Esophagus mucosa (tissue), 1 donor: ENCODE results near the gene FAM181B. TPM values are rescaled to one million over a fixed set of nuclear protein-coding genes. Genes with fewer than 3 reads are reported as not detected.
"Not testable (repeated sequence)": the region's sequence is repeated elsewhere in the genome, so short reads cannot be mapped to it uniquely, and the experiment has no call there.

ENCODE experiments used
- ATAC-seq: fragments of 200-7000 bp; cut with Tn5 transposase; one replicate; pipeline ENCODE4 v1.9.1; 2020
- total RNA-seq: library from RNA; stranded (reverse); gene quantifications from one replicate; pipeline ENCODE4 v1.2.4, GENCODE V29; 2023
- donor health status: DM: yes; HTN: yes; CAD: no.

Gene FAM181B
- total RNA-seq, 1 donor from 2014 or later, result 0.28 TPM

DNA sequence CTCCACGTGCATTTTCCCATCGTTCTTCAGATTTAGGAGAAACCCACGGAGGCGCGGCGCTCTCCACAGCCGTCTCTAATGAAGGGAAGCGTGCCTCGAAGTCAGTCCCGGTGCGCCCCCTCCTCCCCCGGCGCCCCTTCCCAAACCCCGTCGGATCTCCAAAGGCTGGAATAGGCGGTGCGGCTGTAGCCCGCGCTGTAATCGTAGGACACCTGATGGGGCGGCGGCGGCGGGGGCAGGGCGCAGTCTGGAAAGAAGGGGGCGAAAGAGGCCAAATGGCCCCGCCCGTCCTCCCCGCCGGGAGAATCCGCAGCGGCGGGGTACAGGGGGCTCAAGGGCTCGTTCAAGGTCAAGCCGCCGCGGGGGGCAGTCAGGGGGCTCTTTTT, 1.3 kb downstream of the FAM181B start:
- ATAC-seq, result no peak

DNA sequence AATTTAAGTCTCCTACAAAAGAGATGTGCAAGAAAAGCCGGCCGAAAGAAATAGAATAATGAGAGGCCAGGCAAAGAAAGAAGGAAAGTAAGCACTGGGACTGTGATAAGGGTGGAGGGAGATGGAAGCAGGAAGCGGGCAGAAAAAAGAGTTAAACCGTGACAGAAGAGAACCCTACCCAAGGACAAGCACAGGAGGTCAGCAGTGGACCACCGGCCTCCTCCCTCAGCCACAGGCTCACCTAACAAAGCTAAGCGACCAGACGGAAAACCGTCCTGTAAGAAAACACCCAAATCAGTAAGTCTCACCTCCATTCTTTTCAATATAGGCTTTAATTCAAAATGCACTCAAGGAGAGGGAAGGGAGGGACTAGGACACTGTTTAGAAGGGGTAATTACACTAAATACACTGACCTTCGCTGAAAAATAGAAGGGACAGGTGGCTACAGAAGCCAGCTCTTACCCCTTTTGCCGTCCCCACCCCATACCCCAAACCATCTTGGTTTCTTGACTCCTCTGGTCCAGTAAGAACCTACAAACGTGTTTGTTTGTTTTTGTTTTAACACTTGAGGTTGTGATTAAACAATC, 1.9 kb downstream of the FAM181B start:
- ATAC-seq, result no peak

GRCh38 chr11:82730754-82731153, 2.9 kb downstream of the FAM181B start:
- ATAC-seq, result no peak

- ATAC-seq, result peak; percentile 80
Observed at GRCh38 chr11:82730286-82730685, 3.4 kb downstream of the FAM181B start.

GRCh38 chr11:82724026-82724425, 9.6 kb downstream of the FAM181B start:
- no peak for ATAC-seq

- ATAC-seq, result no peak
Observed at GRCh38 chr11:82722231-82722630, 11.4 kb downstream of the FAM181B start.

GRCh38 chr11:82720267-82721065, 13.2 kb downstream of the FAM181B start:
- peak; percentile 39 for ATAC-seq

DNA sequence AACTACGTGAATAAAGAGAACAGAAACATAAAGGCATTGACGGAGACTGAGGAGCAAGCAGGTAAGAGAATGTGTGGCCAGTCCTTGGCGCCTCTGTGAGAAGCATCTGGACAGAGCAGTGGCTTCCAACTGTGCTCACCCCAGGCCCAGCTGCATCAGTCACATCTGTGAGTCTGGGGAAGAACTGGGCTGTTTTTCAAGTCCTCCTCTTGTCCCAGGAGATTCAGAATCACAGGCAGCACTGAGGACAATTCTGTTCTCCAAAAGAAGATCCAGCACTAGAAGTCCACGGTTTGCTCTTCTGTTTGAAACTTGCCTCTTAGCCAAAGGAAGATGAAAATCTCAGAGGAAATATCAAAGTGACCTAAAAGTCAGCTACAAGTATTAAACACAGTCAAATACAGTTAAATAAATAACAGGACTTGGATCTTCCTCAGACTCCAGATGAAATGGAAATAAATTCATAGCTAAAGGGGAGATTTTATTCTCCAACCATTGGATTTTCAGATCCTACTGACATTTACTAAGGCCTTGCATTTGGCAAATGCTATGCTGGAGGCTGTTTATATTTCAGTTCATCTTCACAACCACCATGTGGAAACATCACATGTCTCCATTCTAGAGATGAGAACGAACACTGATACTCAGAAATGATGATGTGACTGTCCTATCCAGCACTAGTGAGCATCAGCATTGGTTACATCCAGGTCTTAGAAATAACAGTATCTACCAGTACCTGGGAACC, 14.1 kb downstream of the FAM181B start:
- ATAC-seq, result no peak

DNA sequence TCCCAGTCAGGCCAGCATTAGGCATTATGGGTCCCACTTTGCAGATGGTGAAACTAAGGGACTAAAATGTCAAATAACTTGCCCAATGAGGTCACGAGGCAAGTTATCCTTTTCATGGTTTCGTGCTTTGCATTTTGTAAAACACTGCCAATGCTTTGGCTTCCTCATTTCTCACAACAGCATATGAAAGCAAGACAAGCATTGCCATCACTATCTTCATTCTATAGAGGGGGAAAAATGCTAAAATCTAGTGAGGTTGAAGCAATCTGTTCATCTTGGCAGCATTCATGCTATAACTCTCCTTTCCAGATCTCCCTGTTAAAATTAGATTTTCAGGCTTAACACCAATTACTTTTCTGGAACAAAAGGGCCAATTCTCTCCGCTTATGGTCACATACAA, 14.8 kb downstream of the FAM181B start:
- ATAC-seq, result no peak

DNA sequence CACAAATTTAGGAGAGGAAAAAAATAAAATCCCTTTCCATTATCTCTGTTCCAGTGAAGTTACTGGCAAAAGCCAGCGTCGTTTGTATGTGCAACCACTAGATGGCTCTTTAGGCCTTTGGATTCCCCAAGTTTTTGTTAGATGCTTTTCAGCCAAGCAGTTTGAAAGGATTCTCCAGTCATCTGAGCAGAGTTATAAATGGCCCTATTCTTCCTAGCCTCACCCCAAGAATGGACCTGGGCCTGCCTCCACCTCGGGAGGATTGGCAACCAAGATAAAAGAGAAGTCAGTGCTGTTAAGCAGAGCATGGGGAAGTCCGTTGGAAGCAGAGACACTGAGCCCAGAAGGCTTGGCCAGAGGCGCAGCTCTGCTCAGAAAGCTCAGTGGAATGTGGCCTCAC, 15.4 kb downstream of the FAM181B start:
- peak; percentile 59 for ATAC-seq

- no peak for ATAC-seq
Observed at GRCh38 chr11:82714346-82715174, 19.1 kb downstream of the FAM181B start.

DNA sequence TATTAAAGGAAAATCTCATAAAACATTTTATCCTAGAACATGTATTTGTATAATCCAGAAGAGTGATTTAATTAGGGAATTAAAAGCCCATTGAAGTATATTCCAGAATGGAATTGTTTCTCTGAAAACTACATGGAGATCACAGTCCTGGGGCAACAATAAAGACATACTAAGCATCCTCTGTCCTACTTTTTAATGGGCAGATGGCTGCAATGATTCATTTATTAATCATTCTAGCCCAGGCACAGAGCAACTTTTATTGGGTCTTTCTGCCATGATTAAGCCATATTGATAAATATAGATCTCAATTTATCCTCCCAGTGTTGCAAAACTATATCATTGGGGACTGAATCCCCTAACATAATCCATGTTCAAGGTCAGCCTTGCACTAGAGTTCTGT, 22.0 kb downstream of the FAM181B start:
- no peak for ATAC-seq

DNA sequence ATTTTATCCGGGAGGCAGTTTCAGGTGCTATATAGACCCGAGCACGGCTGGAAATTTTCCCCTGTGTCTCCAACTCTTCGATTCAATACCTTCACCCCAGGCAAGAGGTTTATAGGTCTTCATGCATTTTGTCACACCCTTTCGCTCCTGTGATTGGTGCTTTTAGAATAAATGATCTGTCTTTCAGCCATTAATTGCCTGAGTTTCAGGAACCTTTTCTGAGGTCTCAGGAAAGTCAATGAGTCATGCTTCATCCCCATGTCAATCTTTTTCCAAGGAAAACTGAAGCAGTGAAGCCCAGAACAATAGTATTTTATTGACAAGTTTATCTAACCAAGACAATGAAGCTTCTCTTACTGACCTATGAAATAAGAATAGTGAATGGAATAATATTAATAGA, 29.9 kb downstream of the FAM181B start:
- no peak for ATAC-seq

- no peak for ATAC-seq
Observed at GRCh38 chr11:82703226-82703625, 30.4 kb downstream of the FAM181B start.

- no peak for ATAC-seq
Observed at GRCh38 chr11:82701847-82702520, 31.7 kb downstream of the FAM181B start.

DNA sequence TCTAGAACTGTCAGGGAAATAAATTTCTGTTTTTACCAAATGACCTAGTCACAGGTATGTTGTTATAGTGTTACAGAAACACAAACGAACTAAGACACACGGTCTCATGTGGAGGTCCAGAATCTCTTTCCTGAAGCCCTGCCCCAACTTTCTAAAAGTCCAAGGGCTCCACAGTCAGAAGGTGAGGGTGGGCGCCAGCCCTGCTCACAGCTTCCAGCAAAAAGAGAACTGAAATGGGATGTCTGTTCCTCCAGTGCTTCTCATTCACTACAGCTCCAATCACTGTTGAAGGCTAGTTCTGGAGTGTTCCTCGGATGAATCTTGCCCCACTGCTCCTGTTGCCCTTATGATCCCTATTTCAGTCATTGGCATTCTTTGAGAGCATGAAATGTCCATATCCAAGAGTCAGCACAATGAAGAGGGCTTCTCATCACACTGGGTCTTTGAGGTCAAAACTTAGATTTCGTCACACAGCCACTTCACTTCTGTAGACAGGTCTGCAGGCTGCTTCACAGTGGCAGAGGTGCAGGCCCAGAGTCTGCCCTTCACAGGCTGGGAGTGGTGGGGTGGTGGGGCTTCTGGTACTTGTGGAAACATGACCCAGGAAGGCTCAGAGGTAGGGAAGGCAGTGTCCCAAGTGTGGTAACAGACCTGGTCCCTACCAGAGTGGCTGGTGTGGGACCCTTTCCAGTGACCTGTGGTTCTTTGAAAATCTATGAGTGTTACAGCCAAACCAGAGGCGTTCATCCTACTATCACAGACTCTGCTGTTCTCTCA, 34.9 kb downstream of the FAM181B start:
- no peak for ATAC-seq

- ATAC-seq, result no peak
Observed at GRCh38 chr11:82692981-82693380, 40.7 kb downstream of the FAM181B start.

- not testable (repeated sequence) for ATAC-seq
Observed at GRCh38 chr11:82689347-82689746, 44.3 kb downstream of the FAM181B start.

- no peak for ATAC-seq
Observed at GRCh38 chr11:82686211-82686610, 47.5 kb downstream of the FAM181B start.

- ATAC-seq, result no peak
Observed at GRCh38 chr11:82683029-82683428, 50.6 kb downstream of the FAM181B start.

GRCh38 chr11:82682003-82682751, 51.5 kb downstream of the FAM181B start:
- ATAC-seq, result peak; percentile 73
